H9 (cell line): ENCODE data around the gene ADAMTS6. TPM values are rescaled to one million over a fixed set of nuclear protein-coding genes. Genes with fewer than 3 reads are reported as not detected.

ENCODE experiments used
- DNase-seq: peaks from one replicate; pipeline ENCODE4 v3.0.0-alpha.2; 2017
- H2AFZ ChIP-seq: one replicate; pipeline ENCODE4 v1.6.1; 2013; ENCODE audit warnings: mild to moderate bottlenecking, low read length, control low read depth, moderate library complexity
- H2AK5ac ChIP-seq: 2 replicates; pipeline ENCODE4 v1.6.1; 2013; ENCODE audit warnings: low read length, control low read depth, mixed read lengths; ENCODE audit not compliant: insufficient read length
- H2BK120ac ChIP-seq: one replicate; pipeline ENCODE4 v1.6.1; 2013; ENCODE audit warnings: low read depth, mild to moderate bottlenecking, low read length, control low read depth, inconsistent platforms; ENCODE audit not compliant: poor library complexity, severe bottlenecking
- H2BK12ac ChIP-seq: 2 replicates; pipeline ENCODE4 v1.6.1; 2013; ENCODE audit warnings: low read length, control low read depth, mixed read lengths, low read depth; ENCODE audit not compliant: insufficient read length
- H2BK15ac ChIP-seq: 2 replicates; pipeline ENCODE4 v1.6.1; 2013; ENCODE audit warnings: low read depth, low read length, control low read depth
- H2BK20ac ChIP-seq: one replicate; pipeline ENCODE4 v1.6.1; 2013; ENCODE audit warnings: low read depth, mild to moderate bottlenecking, low read length, control low read depth, inconsistent platforms; ENCODE audit not compliant: poor library complexity, severe bottlenecking
- H2BK5ac ChIP-seq: 2 replicates; pipeline ENCODE4 v1.6.1; 2013; ENCODE audit warnings: low read length, control low read depth, mixed read lengths; ENCODE audit not compliant: insufficient read length
- H3K14ac ChIP-seq: 2 replicates; pipeline ENCODE4 v1.6.1; 2013; ENCODE audit warnings: low read length, control low read depth; ENCODE audit not compliant: insufficient read depth
- H3K18ac ChIP-seq: 2 replicates; pipeline ENCODE4 v1.6.1; 2013; ENCODE audit warnings: low read depth, mild to moderate bottlenecking, mixed read lengths, low read length, control low read depth; ENCODE audit not compliant: insufficient read length
- H3K23ac ChIP-seq: 2 replicates; pipeline ENCODE4 v1.6.1; 2013; ENCODE audit warnings: low read length, control low read depth, mixed read lengths, low read depth; ENCODE audit not compliant: insufficient read length
- H3K23me2 ChIP-seq: 2 replicates; pipeline ENCODE4 v1.6.1; 2013; ENCODE audit warnings: low read depth, mild to moderate bottlenecking, mixed read lengths, low read length, control low read depth; ENCODE audit not compliant: insufficient read length, poor library complexity, severe bottlenecking
- H3K27ac ChIP-seq: 2 replicates; pipeline ENCODE4 v1.5.1; 2013; ENCODE audit warnings: low read length, control low read depth, mixed read lengths, low read depth; ENCODE audit not compliant: insufficient read length
- H3K27me3 ChIP-seq: 2 replicates; pipeline ENCODE4 v1.6.1; 2013; ENCODE audit warnings: low read length, control low read depth, inconsistent platforms; ENCODE audit not compliant: insufficient read depth
- H3K4ac ChIP-seq: 2 replicates; pipeline ENCODE4 v1.6.1; 2013; ENCODE audit warnings: low read depth, mild to moderate bottlenecking, control low read depth, inconsistent platforms, low read length, moderate library complexity
- H3K4me1 ChIP-seq: 2 replicates; pipeline ENCODE4 v1.6.1; 2013; ENCODE audit warnings: low read length, control low read depth, inconsistent platforms; ENCODE audit not compliant: insufficient read depth
- H3K4me2 ChIP-seq: 2 replicates; pipeline ENCODE4 v1.6.1; 2013; ENCODE audit warnings: low read length, control low read depth, mixed read lengths; ENCODE audit not compliant: insufficient read length, insufficient read depth
- H3K56ac ChIP-seq: 2 replicates; pipeline ENCODE4 v1.6.1; 2013; ENCODE audit warnings: low read depth, mild to moderate bottlenecking, mixed read lengths, low read length, control low read depth; ENCODE audit not compliant: insufficient read length
- H3K79me1 ChIP-seq: 2 replicates; pipeline ENCODE4 v1.6.1; 2013; ENCODE audit warnings: low read depth, mild to moderate bottlenecking, moderate library complexity, low read length, control low read depth, inconsistent platforms; ENCODE audit not compliant: insufficient read depth, poor library complexity, severe bottlenecking
- H3K79me2 ChIP-seq: 2 replicates; pipeline ENCODE4 v1.6.1; 2013; ENCODE audit warnings: low read length, control low read depth, inconsistent platforms; ENCODE audit not compliant: insufficient read depth
- H3K9ac ChIP-seq: 2 replicates; pipeline ENCODE4 v1.6.1; 2013; ENCODE audit warnings: low read length, control low read depth, mixed read lengths; ENCODE audit not compliant: insufficient read length; ENCODE audit errors: extremely low read depth
- H3K9me3 ChIP-seq: one replicate; pipeline ENCODE4 v1.6.1; 2013; ENCODE audit warnings: low read depth, low read length, inconsistent platforms; ENCODE audit not compliant: control insufficient read depth
- H3T11ph ChIP-seq: one replicate; pipeline ENCODE4 v1.6.1; 2013; ENCODE audit warnings: mild to moderate bottlenecking, low read length, control low read depth, inconsistent platforms
- H4K20me1 ChIP-seq: one replicate; pipeline ENCODE4 v1.6.1; 2013; ENCODE audit not compliant: control insufficient read depth, insufficient read length, insufficient read depth
- H4K5ac ChIP-seq: 2 replicates; pipeline ENCODE4 v1.6.1; 2013; ENCODE audit warnings: low read depth, mild to moderate bottlenecking, mixed read lengths, low read length, control low read depth; ENCODE audit not compliant: insufficient read length
- H4K8ac ChIP-seq: replicated peaks from 2 replicates; pipeline ENCODE4 v1.6.1; 2013; ENCODE audit warnings: low read length, control low read depth, mixed read lengths, low read depth; ENCODE audit not compliant: insufficient read length
- H4K91ac ChIP-seq: 2 replicates; pipeline ENCODE4 v1.6.1; 2013; ENCODE audit warnings: low read depth, mild to moderate bottlenecking, moderate library complexity, mixed read lengths, low read length, control low read depth; ENCODE audit not compliant: insufficient read length
- H3K27ac Mint-ChIP-seq, 3 experiments: 2 replicates in 2 of 3; 3 replicates in 1 of 3; pipeline ENCODE4 v1.8.0; 2020 to 2021; ENCODE audit warnings: mixed read lengths in 3 of 3, mild to moderate bottlenecking in 1 of 3, moderate library complexity in 1 of 3
- H3K27me3 Mint-ChIP-seq: 2 replicates; pipeline ENCODE4 v1.8.0; 2021; ENCODE audit warnings: low read depth, mild to moderate bottlenecking, moderate library complexity, mixed read lengths
- H3K36me3 Mint-ChIP-seq, 3 experiments: 2 replicates in 2 of 3; 3 replicates in 1 of 3; pipeline ENCODE4 v1.8.0; 2020 to 2021; ENCODE audit warnings: low read depth in 3 of 3, mixed read lengths in 3 of 3; ENCODE audit not compliant: insufficient read depth in 1 of 3
- H3K4me1 Mint-ChIP-seq, 2 experiments: 2 replicates each; pipeline ENCODE4 v1.8.0; 2020; ENCODE audit warnings: mixed read lengths in 2 of 2
- H3K4me3 Mint-ChIP-seq, 2 experiments: 2 replicates in 1 of 2; 3 replicates in 1 of 2; pipeline ENCODE4 v1.8.0; 2020 to 2021; ENCODE audit warnings: mild to moderate bottlenecking in 2 of 2, mixed read lengths in 2 of 2, moderate library complexity in 1 of 2
- H3K9me3 Mint-ChIP-seq, 2 experiments: 2 replicates in 1 of 2; 3 replicates in 1 of 2; pipeline ENCODE4 v1.8.0; 2020; ENCODE audit warnings: mild to moderate bottlenecking in 2 of 2, mixed read lengths in 2 of 2, moderate library complexity in 1 of 2
- WGBS: extraction: QIAGEN DNeasy Blood & Tissue Kit; methylation state at CpG from one replicate; pipeline ENCODE4 v1.1.7; 2013; ENCODE audit warnings: missing lambda C conversion rate, low lambda C conversion rate, mixed read lengths; ENCODE audit not compliant: insufficient read length; ENCODE audit errors: extremely low coverage; 5-methylcytosine and 5-hydroxymethylcytosine counted together
- long read RNA-seq: library from polyadenylated mRNA; unstranded; transcript quantifications from one replicate; pipeline ENCODE4 v2.0.0, GENCODE V29; 2020
- total RNA-seq: library from RNA; stranded (reverse); gene quantifications from 2 replicates; pipeline ENCODE4 v1.2.1, GENCODE V29; 2021
- TF ChIP-seq, protein P1 (sequence below): fragments of 200-600 bp; sonication (generic); conservative IDR thresholded peaks from 3 replicates; pipeline ENCODE4 v1.8.0; 2021; ENCODE audit warnings: antibody characterized with exemption, mild to moderate bottlenecking

ADAMTS6 gene, protein sequence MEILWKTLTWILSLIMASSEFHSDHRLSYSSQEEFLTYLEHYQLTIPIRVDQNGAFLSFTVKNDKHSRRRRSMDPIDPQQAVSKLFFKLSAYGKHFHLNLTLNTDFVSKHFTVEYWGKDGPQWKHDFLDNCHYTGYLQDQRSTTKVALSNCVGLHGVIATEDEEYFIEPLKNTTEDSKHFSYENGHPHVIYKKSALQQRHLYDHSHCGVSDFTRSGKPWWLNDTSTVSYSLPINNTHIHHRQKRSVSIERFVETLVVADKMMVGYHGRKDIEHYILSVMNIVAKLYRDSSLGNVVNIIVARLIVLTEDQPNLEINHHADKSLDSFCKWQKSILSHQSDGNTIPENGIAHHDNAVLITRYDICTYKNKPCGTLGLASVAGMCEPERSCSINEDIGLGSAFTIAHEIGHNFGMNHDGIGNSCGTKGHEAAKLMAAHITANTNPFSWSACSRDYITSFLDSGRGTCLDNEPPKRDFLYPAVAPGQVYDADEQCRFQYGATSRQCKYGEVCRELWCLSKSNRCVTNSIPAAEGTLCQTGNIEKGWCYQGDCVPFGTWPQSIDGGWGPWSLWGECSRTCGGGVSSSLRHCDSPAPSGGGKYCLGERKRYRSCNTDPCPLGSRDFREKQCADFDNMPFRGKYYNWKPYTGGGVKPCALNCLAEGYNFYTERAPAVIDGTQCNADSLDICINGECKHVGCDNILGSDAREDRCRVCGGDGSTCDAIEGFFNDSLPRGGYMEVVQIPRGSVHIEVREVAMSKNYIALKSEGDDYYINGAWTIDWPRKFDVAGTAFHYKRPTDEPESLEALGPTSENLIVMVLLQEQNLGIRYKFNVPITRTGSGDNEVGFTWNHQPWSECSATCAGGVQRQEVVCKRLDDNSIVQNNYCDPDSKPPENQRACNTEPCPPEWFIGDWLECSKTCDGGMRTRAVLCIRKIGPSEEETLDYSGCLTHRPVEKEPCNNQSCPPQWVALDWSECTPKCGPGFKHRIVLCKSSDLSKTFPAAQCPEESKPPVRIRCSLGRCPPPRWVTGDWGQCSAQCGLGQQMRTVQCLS (N-terminal part only)
- total RNA-seq = 0.29 and 0.33 TPM in 2 replicates
- long read RNA-seq = 0 reads

DNA sequence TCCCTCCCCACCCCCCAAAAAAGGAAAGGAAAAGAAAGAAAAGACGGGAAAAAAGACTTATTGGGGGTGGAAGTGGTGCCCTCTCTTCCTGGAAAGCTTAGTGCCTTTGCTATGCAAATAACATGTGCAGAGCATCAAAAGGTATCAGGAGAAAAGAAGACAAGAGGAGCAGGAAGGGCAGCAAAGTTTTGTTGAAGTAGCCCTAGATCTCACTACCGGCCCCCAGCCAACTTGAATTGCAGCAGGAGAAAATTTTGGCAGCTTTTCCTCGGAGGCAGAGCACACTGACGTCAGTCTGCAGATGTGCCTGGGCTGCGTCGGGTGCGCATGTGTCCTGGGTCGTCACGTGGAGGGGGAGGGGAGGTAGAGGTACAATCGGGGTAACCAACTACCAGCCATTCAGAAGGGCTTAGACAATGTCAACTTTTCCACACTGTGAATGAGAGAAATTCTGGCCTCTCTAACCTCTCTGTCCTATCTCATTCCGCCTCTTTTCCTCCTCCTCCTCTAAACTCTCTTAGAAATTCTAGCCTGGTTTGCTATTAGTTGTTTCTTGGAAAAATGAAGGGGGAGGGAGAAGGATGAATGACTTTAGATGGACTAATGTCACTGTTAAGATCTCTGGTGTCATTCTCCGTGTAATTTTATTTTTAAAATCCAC lies at the start of gene ADAMTS6:
TSS of gene ADAMTS6 (minus strand) at position 286 of the 661 bp plus-strand sequence. CDS start 8,247 bp downstream, outside the sequence.
- H3K79me2 ChIP-seq = no peaks in the 10 kb centered on the region
- H3K23ac ChIP-seq = no peak within 1 kb of the TSS
- H3T11ph ChIP-seq = no peak within 1 kb of the TSS
- H4K8ac ChIP-seq = no peak within 1 kb of the TSS
- H3K14ac ChIP-seq = no peak within 1 kb of the TSS
- H3K27me3 Mint-ChIP-seq = no peaks in the 10 kb centered on the region
- no peak within 1 kb of the TSS for H2BK120ac ChIP-seq
- H3K18ac ChIP-seq = no peak within 1 kb of the TSS
- no peak within 1 kb of the TSS for H4K91ac ChIP-seq
- H3K4me3 Mint-ChIP-seq = no peak within 1 kb of the TSS; a peak in 2 of 5 replicates
- H2BK15ac ChIP-seq = no peak within 1 kb of the TSS
- no peaks in the 10 kb centered on the region for H4K20me1 ChIP-seq
- no peak within 1 kb of the TSS for H2BK20ac ChIP-seq
- DNase-seq = peak; percentile 87
- H2AK5ac ChIP-seq = no peak within 1 kb of the TSS
- H3K4me1 ChIP-seq = no peaks in the 10 kb centered on the region; the same call in 1 of the 2 replicates
- no peaks in the 10 kb centered on the region for H3K79me1 ChIP-seq
- no peak within 1 kb of the TSS for H3K56ac ChIP-seq
- H3K4me2 ChIP-seq = peak within 1 kb of the TSS; percentile 85
- WGBS = no CpG with 5 or more reads among the region's 12 CpGs
- TF ChIP-seq, protein P1, sequence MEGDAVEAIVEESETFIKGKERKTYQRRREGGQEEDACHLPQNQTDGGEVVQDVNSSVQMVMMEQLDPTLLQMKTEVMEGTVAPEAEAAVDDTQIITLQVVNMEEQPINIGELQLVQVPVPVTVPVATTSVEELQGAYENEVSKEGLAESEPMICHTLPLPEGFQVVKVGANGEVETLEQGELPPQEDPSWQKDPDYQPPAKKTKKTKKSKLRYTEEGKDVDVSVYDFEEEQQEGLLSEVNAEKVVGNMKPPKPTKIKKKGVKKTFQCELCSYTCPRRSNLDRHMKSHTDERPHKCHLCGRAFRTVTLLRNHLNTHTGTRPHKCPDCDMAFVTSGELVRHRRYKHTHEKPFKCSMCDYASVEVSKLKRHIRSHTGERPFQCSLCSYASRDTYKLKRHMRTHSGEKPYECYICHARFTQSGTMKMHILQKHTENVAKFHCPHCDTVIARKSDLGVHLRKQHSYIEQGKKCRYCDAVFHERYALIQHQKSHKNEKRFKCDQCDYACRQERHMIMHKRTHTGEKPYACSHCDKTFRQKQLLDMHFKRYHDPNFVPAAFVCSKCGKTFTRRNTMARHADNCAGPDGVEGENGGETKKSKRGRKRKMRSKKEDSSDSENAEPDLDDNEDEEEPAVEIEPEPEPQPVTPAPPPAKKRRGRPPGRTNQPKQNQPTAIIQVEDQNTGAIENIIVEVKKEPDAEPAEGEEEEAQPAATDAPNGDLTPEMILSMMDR = no peak
- no peaks in the 10 kb centered on the region; the same call in 1 of the 2 replicates for H3K27me3 ChIP-seq
- H4K5ac ChIP-seq = no peak within 1 kb of the TSS
- no peaks in the 10 kb centered on the region for H3K36me3 Mint-ChIP-seq
- no peaks in the 10 kb centered on the region for H3K9me3 ChIP-seq
- peak within 1 kb of the TSS; percentile 59 to 95 (median 91) for H3K27ac Mint-ChIP-seq
- no peak within 1 kb of the TSS for H2BK12ac ChIP-seq
- peak within 1 kb of the TSS; percentile 13 for H3K27ac ChIP-seq
- peak within 1 kb of the TSS; percentile 64 for H3K9ac ChIP-seq
- H3K23me2 ChIP-seq = peaks cover 18% of the 10 kb centered on the region
- no peak within 1 kb of the TSS for H3K4ac ChIP-seq
- no peak within 1 kb of the TSS for H2BK5ac ChIP-seq
- H3K9me3 Mint-ChIP-seq = no peaks in the 10 kb centered on the region; a peak in 2 of 5 replicates
- peak within 1 kb of the TSS; percentile 71 for H2AFZ ChIP-seq
- peaks cover 20% of the 10 kb centered on the region in 2 experiments for H3K4me1 Mint-ChIP-seq
